Astrocyte (in vitro differentiated cells and primary cell): ENCODE results near the gene BTN2A1. TPM values are rescaled to one million over a fixed set of nuclear protein-coding genes. Genes with fewer than 3 reads are reported as not detected.

ENCODE experiments used
- DNase-seq: peaks from one replicate; pipeline ENCODE4 v3.0.0-alpha.2; 2010; ENCODE audit warnings: low read depth
- FAIRE-seq: peaks from 2 replicates; lab custom pipeline; 2011; peaks lifted over from hg19 to GRCh38; lab: Jason Lieb, UNC
- H2AFZ ChIP-seq: 2 replicates; pipeline ENCODE4 v1.6.0; 2012; ENCODE audit warnings: low read depth, low read length, inconsistent platforms
- H3K27ac ChIP-seq: 2 replicates; pipeline ENCODE4 v1.5.1; 2011; ENCODE audit warnings: low read depth, low read length, inconsistent platforms
- H3K27me3 ChIP-seq: 2 replicates; pipeline ENCODE4 v1.6.0; 2011; ENCODE audit warnings: low read length, inconsistent platforms; ENCODE audit not compliant: insufficient read depth
- H3K36me3 ChIP-seq: 2 replicates; pipeline ENCODE4 v1.5.1; 2011; ENCODE audit warnings: low read length, inconsistent platforms; ENCODE audit not compliant: insufficient read depth
- H3K4me1 ChIP-seq: 2 replicates; pipeline ENCODE4 v1.5.1; 2011; ENCODE audit warnings: low read length, inconsistent platforms; ENCODE audit not compliant: insufficient read depth
- H3K4me2 ChIP-seq: 2 replicates; pipeline ENCODE4 v1.6.0; 2012; ENCODE audit warnings: low read length, inconsistent platforms
- H3K4me3 ChIP-seq: 2 replicates; pipeline ENCODE4 v1.5.1; 2011; ENCODE audit warnings: low read depth, mild to moderate bottlenecking, low read length, inconsistent platforms; ENCODE audit not compliant: insufficient read depth
- H3K79me2 ChIP-seq: 2 replicates; pipeline ENCODE4 v1.6.0; 2012; ENCODE audit warnings: mild to moderate bottlenecking, low read length, inconsistent platforms; ENCODE audit not compliant: insufficient read depth
- H3K9ac ChIP-seq: 2 replicates; pipeline ENCODE4 v1.6.0; 2012; ENCODE audit warnings: mild to moderate bottlenecking, low read length, inconsistent platforms
- H3K9me3 ChIP-seq: 2 replicates; pipeline ENCODE4 v1.5.1; 2012; ENCODE audit warnings: low read depth, mild to moderate bottlenecking, low read length, inconsistent platforms; ENCODE audit not compliant: insufficient read depth
- H4K20me1 ChIP-seq: 2 replicates; pipeline ENCODE4 v1.6.0; 2012; ENCODE audit warnings: low read length, inconsistent platforms; ENCODE audit not compliant: insufficient read depth
- H3K27ac Mint-ChIP-seq: one replicate; pipeline ENCODE4 v1.8.0; 2021; ENCODE audit warnings: mild to moderate bottlenecking, mixed read lengths; ENCODE audit not compliant: unreplicated experiment
- H3K27me3 Mint-ChIP-seq: one replicate; pipeline ENCODE4 v1.8.0; 2021; ENCODE audit warnings: low read depth, mixed read lengths; ENCODE audit not compliant: unreplicated experiment
- H3K36me3 Mint-ChIP-seq: one replicate; pipeline ENCODE4 v1.8.0; 2021; ENCODE audit warnings: low read depth, mixed read lengths; ENCODE audit not compliant: unreplicated experiment
- H3K4me1 Mint-ChIP-seq: one replicate; pipeline ENCODE4 v1.8.0; 2021; ENCODE audit warnings: low read depth, mixed read lengths; ENCODE audit not compliant: unreplicated experiment
- H3K4me3 Mint-ChIP-seq: one replicate; pipeline ENCODE4 v1.8.0; 2021; ENCODE audit warnings: mild to moderate bottlenecking, moderate library complexity, mixed read lengths; ENCODE audit not compliant: unreplicated experiment
- H3K9me3 Mint-ChIP-seq: one replicate; pipeline ENCODE4 v1.8.0; 2021; ENCODE audit warnings: mild to moderate bottlenecking, mixed read lengths; ENCODE audit not compliant: unreplicated experiment
- CTCF ChIP-seq: IDR thresholded peaks from 2 replicates; pipeline ENCODE4 v1.5.1; 2011; ENCODE audit warnings: low read depth, mild to moderate bottlenecking, inconsistent platforms, low read length, moderate library complexity; ENCODE audit not compliant: insufficient read depth
- EZH2 ChIP-seq: IDR thresholded peaks from 2 replicates; pipeline ENCODE4 v1.6.1; 2012; ENCODE audit warnings: mild to moderate bottlenecking, low read length, inconsistent platforms; ENCODE audit not compliant: insufficient read depth
- total RNA-seq: library from RNA; stranded (reverse); gene quantifications from 2 replicates; pipeline ENCODE4 v1.2.1, GENCODE V29; 2021

Gene BTN2A1
- total RNA-seq, 1 donor from 2014 or later, result 50.4 TPM

- Mint-ChIP-seq H3K4me3 (no peak overlapping the region), H3K36me3 (peaks cover 17% of the 10 kb centered on the region), H3K9me3 (peaks cover 2% of the 10 kb centered on the region), H3K27ac (no peak overlapping the region), H3K4me1 (peaks cover 6% of the 10 kb centered on the region), H3K27me3 (peaks cover 24% of the 10 kb centered on the region)
- FAIRE-seq (no peak), DNase-seq (no peak)
- TF ChIP-seq EZH2, result no peak
- TF ChIP-seq CTCF, result no peak
- Histone ChIP-seq H4K20me1 (no peaks in the 10 kb centered on the region), H2AFZ (no peak overlapping the region), H3K9ac (no peak overlapping the region), H3K36me3 (no peaks in the 10 kb centered on the region), H3K4me2 (no peak overlapping the region), H3K4me1 (peaks cover 6% of the 10 kb centered on the region), H3K27me3 (no peaks in the 10 kb centered on the region), H3K4me3 (no peak overlapping the region), H3K27ac (no peak overlapping the region), H3K9me3 (no peaks in the 10 kb centered on the region), H3K79me2 (no peaks in the 10 kb centered on the region)
Measured at GRCh38 chr6:26452631-26453235, 5.0 kb upstream of the BTN2A1 start.

DNA sequence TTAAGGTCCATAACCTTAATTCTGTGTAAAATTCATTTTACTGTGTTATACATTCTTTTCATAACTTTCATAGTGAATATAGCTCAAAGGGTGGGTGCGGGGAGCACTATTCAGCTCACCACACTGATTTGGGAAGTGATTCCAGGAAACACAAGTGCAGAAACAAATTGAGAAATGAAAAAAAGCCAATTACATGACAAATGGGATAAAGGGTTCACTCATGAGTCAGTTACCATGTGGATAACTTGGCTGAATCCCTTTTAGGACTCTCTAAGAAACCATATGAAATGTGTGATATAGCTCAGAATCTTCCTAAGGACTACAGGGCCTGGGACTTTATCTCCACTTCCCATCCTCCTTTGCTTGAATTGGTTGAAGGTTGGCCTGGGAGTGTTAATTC is 3.1 kb upstream of the BTN2A1 start:
- peaks cover 16% of the 10 kb centered on the region for H3K36me3 Mint-ChIP-seq
- H3K9ac ChIP-seq, result no peak overlapping the region
- no peak overlapping the region for H2AFZ ChIP-seq
- FAIRE-seq (no peak), DNase-seq (peak; percentile 41)
- H3K36me3 ChIP-seq, result peaks cover 2% of the 10 kb centered on the region
- TF ChIP-seq CTCF, result no peak
- no peak for TF ChIP-seq EZH2
- H3K27ac Mint-ChIP-seq, result no peak overlapping the region
- no peak overlapping the region for H3K4me3 Mint-ChIP-seq
- peaks cover 7% of the 10 kb centered on the region for H4K20me1 ChIP-seq
- H3K4me3 ChIP-seq, result no peak overlapping the region
- no peaks in the 10 kb centered on the region for H3K9me3 ChIP-seq
- peaks cover 19% of the 10 kb centered on the region for H3K79me2 ChIP-seq
- no peak overlapping the region for H3K27ac ChIP-seq
- H3K27me3 Mint-ChIP-seq, result peaks cover 17% of the 10 kb centered on the region
- no peak overlapping the region for H3K4me2 ChIP-seq
- H3K4me1 ChIP-seq, result peaks cover 12% of the 10 kb centered on the region
- peaks cover 12% of the 10 kb centered on the region for H3K4me1 Mint-ChIP-seq
- no peaks in the 10 kb centered on the region for H3K27me3 ChIP-seq
- H3K9me3 Mint-ChIP-seq, result no peaks in the 10 kb centered on the region

GRCh38 chr6:26455357-26455970 is 2.3 kb upstream of the BTN2A1 start:
- no peak overlapping the region for H3K4me2 ChIP-seq
- Mint-ChIP-seq H3K4me3 (no peak overlapping the region), H3K27me3 (peaks cover 15% of the 10 kb centered on the region), H3K4me1 (peaks cover 17% of the 10 kb centered on the region), H3K27ac (no peak overlapping the region), H3K36me3 (peaks cover 14% of the 10 kb centered on the region), H3K9me3 (no peaks in the 10 kb centered on the region)
- DNase-seq, result no peak
- no peak overlapping the region for H3K27ac ChIP-seq
- H3K9me3 ChIP-seq, result no peaks in the 10 kb centered on the region
- H2AFZ ChIP-seq, result no peak overlapping the region
- H3K4me1 ChIP-seq, result peaks cover 12% of the 10 kb centered on the region
- TF ChIP-seq EZH2 (no peak), CTCF (no peak)
- H3K27me3 ChIP-seq, result no peaks in the 10 kb centered on the region
- peaks cover 27% of the 10 kb centered on the region for H3K79me2 ChIP-seq
- H3K9ac ChIP-seq, result no peak overlapping the region
- peaks cover 8% of the 10 kb centered on the region for H3K36me3 ChIP-seq
- peaks cover 11% of the 10 kb centered on the region for H4K20me1 ChIP-seq
- no peak for FAIRE-seq
- H3K4me3 ChIP-seq, result no peak overlapping the region
